T-helper 9 cell (primary cell): ENCODE results near the gene NFATC1.
A peak's percentile ranks its signal among the peaks of the same experiment; 100 is the strongest.

Source experiments
- DNase-seq: peaks from one replicate; pipeline ENCODE4 v3.0.0-alpha.2; 2020
- total RNA-seq, 2 donors: gene quantifications; one replicate each; lab custom pipeline; 2026; lab: John Stamatoyannopoulos, UW

Gene NFATC1
- 59.0 to 114 reads per million in 2 donors for total RNA-seq

GRCh38 chr18:79395761-79396404 is at the start of gene NFATC1:
Gene NFATC1 (plus strand): TSS chr18:79395930. CDS start chr18:79396225, 295 bp downstream.
- peak; percentile 76 for DNase-seq

DNA sequence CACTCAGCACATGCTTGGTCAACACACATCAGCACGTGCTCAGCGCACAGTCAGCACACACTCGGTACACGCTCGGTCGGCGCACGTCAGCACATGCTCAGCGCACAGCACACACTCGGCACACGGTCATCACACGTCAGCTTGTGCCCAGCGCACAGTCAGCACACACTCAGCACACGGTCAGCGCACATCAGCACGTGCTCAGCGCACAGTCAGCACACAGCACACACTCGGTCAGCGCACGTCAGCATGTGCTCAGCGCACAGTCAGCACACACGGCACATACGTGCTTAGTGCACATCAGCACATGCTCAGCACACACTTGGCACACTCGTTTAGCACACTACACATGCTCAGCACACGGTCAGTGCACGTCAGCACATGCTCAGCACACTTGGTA is 49.7 kb upstream of the NFATC1 start:
- DNase-seq: no peak

GRCh38 chr18:79348066-79348465 is 47.7 kb upstream of the NFATC1 start:
- DNase-seq: no peak

GRCh38 chr18:79352432-79352831 is 43.3 kb upstream of the NFATC1 start:
- no peak for DNase-seq

GRCh38 chr18:79353267-79353666 is 42.5 kb upstream of the NFATC1 start:
- DNase-seq: no peak

GRCh38 chr18:79354350-79354749 is 41.4 kb upstream of the NFATC1 start:
- DNase-seq: no peak

DNA sequence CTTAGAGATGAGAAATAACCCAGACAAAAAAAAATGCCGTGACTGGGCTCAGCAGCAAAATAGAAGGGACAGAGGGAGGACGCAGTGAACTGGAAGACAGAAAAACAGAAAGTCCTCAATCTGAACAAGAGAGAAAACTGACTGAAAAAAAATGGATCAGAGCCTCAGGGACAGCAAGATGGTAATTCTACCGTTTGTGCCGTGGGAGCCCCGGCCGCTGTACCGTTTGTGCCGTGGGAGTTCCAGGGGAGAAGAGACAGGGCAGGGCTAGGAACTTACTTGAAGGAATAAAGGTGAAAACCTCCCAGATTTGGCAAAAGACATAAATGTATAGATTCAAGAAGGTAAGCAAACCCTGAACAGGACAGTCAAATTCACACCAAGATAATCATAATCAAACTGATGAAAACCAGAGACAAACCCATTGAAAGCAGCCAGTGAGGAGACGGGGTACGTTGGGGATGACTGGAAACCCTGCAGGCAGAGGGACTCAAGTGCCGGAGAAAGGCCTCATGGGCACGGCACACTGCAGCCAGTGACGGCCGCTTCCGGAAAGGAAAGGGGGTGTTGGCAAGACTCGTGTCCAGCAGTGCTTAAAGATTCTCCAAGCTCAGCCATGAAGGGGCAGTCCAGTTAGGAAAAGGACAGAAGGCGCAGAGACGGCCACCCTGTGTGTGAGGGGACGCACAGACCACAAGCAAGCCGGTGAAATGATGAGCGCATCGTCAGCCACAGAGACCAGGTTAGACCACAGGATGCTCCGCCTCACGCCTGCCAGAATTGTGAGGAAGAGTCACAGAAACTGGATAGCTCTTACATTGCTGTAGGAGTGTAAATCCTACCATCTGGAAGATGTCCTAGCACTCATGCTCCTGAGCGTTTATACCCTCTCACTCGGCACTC is 40.0 kb upstream of the NFATC1 start:
- no peak for DNase-seq

- no peak for DNase-seq
These were observed 39.3 kb upstream of the NFATC1 start for GRCh38 chr18:79356435-79356834.

GRCh38 chr18:79360933-79361332 is 34.8 kb upstream of the NFATC1 start:
- DNase-seq: no peak

DNA sequence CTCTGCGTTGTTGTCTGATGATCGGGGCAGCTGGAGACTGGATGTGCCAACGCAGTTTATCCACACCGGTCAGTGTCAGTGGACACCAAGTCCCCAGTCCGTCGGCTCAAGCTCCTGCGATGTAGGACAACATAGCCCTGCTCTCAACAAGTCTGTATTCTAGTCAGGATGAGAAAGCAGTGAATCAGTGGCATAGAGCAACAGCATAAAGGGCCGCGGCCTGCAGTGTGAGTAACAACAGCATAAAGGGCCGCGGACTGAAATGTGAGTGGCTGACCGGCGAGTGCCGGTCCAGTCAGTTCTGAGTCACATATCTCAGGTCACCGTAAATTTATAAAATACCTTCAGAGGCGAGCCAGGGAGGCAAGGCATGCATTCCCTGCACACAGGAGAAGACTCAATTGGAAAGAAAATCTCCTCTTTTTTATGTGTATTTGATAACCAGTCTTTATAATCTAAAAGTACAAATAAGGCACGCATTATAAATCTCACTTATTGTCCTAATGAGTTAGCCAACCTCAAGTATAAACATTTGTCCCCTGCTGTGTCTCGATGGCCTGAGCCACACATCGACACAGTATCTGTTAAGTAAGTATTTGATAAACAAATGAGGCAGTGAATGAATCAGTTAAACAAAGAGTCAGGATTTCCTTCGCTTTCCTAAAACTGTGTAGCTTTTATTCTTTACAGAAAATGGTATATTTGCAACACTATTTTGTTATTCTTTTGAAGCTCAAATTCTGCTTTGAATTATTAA is 33.8 kb upstream of the NFATC1 start:
- DNase-seq: no peak

DNA sequence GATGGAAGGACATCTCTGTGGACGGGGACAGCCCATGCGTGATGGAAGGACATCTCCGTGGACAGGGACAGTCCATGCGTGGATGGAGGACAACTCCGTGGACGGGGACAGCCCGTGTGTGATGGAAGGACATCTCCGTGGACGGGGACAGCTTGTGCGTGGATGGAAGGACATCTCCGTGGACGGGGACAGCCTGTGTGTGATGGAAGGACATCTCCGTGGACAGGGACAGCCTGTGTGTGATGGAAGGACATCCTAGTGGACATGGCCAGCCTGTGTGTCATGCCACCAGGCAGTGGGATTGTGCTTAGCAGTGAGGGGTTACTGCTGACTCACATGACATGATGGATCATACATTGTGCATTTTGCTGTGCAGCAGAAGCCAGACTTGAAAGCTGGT is 30.0 kb upstream of the NFATC1 start:
- no peak for DNase-seq

GRCh38 chr18:79366177-79367094 is 29.3 kb upstream of the NFATC1 start:
- no peak for DNase-seq

DNA sequence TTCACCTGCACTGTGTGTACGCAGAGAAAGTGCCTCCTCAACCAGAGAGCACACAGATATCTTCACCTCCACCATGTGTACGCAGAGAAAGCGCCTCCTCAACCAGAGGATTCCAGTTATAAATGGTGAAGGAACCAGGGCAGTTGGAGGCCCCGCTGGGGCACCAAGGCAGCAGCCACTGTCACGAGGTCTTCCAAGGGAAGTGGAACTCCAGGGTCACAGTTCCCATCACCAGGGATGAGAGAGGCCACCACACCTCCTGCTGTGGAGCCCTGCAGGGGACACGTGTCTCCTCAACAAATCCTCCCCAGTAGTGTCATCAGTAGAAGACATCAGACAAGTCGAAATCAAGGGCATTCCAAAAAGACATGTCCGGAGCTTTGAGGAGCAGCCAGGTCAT is 28.2 kb upstream of the NFATC1 start:
- DNase-seq: no peak

- no peak for DNase-seq
These were observed 27.7 kb upstream of the NFATC1 start for GRCh38 chr18:79367989-79368388.

GRCh38 chr18:79368681-79369080 is 27.0 kb upstream of the NFATC1 start:
- no peak for DNase-seq

DNA sequence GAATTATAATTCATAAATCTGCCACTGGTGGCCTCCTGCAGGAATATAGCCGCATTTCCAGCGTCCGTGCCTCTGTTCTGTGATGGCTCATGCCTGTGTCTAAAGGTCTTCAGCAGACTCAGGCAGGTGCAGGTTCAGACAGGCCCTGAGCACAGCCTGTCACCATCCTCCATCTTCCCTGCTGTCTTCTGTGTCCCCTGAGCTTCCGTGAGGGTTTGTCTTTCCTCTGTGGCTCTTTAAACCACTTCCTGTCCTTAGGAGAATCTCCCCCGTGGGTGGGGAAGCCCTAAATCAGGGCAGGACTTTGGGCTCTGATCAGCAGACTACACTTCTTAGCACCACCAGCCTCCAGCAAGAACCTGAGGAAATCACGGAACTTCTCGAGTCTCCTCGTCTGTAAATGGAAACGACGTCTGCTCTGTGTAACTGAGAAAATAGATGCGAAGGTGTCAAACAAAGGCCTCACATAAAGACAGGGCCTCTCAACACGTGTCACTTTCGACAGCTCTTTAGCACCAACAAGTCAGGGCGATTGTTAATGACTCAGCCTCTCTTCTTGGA is 24.1 kb upstream of the NFATC1 start:
- no peak for DNase-seq

DNA sequence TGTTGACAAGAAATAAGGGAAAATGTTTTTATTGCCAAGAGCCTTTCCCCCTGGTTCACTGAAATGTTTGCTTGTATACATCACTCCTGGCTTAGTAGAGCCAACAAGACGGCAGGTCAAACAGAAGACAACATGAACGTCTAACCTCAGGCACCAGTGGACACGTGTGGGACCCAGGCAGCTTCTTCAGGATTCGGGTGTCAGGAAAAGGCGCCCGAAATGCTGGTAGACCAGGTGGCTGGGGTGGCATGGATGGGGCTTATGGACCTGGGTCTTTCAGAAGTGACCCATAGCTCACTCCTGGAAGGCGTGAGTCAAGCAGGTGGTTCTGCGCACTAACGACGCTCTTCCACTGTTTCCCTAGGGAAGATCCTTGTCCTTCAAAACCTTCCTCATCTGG is 23.3 kb upstream of the NFATC1 start:
- DNase-seq: no peak

- DNase-seq: no peak
These were observed 22.7 kb upstream of the NFATC1 start for GRCh38 chr18:79372991-79373390.

DNA sequence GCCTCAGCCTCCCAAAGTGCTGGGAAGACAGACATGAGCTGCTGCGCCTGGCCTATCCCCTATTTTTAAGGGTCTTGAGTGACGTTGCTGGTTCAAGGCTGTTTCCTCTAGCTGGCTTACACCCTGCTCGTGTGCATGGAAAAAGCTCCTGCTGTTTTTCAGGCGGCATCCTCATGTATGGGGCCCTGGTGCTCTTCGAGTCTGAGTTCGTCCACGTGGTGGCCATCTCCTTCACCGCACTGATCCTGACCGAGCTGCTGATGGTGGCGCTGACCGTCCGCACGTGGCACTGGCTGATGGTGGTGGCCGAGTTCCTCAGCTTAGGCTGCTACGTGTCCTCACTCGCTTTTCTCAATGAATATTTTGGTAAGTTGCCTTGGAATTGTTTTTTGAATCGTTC is 22.0 kb upstream of the NFATC1 start:
- DNase-seq: no peak

DNA sequence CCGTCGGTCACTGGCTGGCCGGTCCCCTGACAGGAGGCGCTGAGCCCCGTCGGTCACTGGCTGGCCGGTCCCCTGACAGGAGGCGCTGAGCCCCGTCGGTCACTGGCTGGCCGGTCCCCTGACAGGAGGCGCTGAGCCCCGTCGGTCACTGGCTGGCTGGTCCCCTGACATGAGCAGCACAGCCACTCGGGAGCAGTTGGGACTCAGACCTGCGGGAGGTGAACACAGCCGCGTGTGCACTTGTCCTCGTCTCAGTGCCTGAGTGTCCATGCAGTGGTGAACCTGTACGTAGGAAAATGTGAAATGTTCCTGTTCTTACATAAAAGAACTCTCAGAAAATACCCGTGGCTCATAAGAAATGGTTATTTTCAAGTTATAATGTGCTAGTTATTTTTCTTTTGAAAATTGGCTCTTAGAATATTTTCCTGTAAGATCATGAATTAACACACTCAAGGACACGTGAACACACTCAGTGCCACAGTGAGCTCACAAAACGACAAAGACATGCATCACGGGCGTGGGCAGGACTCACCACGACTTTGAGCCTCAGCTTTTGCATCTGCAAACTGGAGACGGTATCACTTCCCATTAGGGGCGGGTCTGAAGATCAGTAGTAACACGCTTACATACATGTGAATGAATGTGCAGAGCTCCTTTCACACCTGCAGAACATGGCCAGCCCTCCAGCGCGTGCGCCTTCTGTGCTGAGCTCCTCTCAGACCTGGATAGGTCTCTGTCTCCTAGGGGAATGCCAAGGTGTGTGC is 21.1 kb upstream of the NFATC1 start:
- DNase-seq: no peak
